GM19324 (cell line): ENCODE data around the gene ZNF280B.
"Not testable (repeated sequence)": the region's sequence is repeated elsewhere in the genome, so short reads cannot be mapped to it uniquely, and the experiment has no call there.

Experiments used
- ATAC-seq: cut with Tn5 transposase; IDR thresholded peaks from one replicate; pipeline ENCODE4 v1.9.1; 2021; ENCODE audit warnings: mild to moderate bottlenecking, moderate library complexity; ENCODE audit not compliant: unreplicated experiment, low FRiP score

ZNF280B gene

GRCh38 chr22:22536515-22536914, 28.0 kb upstream of the ZNF280B start:
- no peak for ATAC-seq

- ATAC-seq, result no peak
Measured at GRCh38 chr22:22535662-22536061, 27.1 kb upstream of the ZNF280B start.

GRCh38 chr22:22534604-22535415, 26.3 kb upstream of the ZNF280B start:
- no peak for ATAC-seq

GRCh38 chr22:22533863-22534262, 25.3 kb upstream of the ZNF280B start:
- ATAC-seq, result no peak

GRCh38 chr22:22533417-22533816, 24.9 kb upstream of the ZNF280B start:
- ATAC-seq, result no peak

- ATAC-seq, result not testable (repeated sequence)
Measured at GRCh38 chr22:22532547-22533071, 24.1 kb upstream of the ZNF280B start.

- no peak for ATAC-seq
Measured at GRCh38 chr22:22531770-22532546, 23.4 kb upstream of the ZNF280B start.

- no peak for ATAC-seq
Measured at GRCh38 chr22:22528780-22529179, 20.2 kb upstream of the ZNF280B start.

- ATAC-seq, result no peak
Measured at GRCh38 chr22:22527312-22527711, 18.8 kb upstream of the ZNF280B start.

- ATAC-seq, result no peak
Measured at GRCh38 chr22:22526125-22526912, 17.8 kb upstream of the ZNF280B start.

GRCh38 chr22:22523494-22523893, 15.0 kb upstream of the ZNF280B start:
- ATAC-seq, result no peak

- ATAC-seq, result no peak
Measured at GRCh38 chr22:22521631-22522030, 13.1 kb upstream of the ZNF280B start.

- no peak for ATAC-seq
Measured at GRCh38 chr22:22520667-22521602, 12.4 kb upstream of the ZNF280B start.

- no peak for ATAC-seq
Measured at GRCh38 chr22:22520020-22520656, 11.6 kb upstream of the ZNF280B start, which contains the start of gene ZNF280A. Gene ZNF280A (minus strand): TSS chr22:22520270. CDS start chr22:22515630, 4,640 bp downstream.

- ATAC-seq, result no peak
Measured at GRCh38 chr22:22519591-22519990, 11.0 kb upstream of the ZNF280B start.

- ATAC-seq, result no peak
Measured at GRCh38 chr22:22516992-22517391, 8.4 kb upstream of the ZNF280B start.

GRCh38 chr22:22515890-22516289, 7.3 kb upstream of the ZNF280B start:
- no peak for ATAC-seq

- ATAC-seq, result not testable (repeated sequence)
Measured at GRCh38 chr22:22514431-22514830, 5.9 kb upstream of the ZNF280B start.

GRCh38 chr22:22513619-22514018, 5.1 kb upstream of the ZNF280B start:
- no peak for ATAC-seq
